Measurements from ENCODE around the gene PPIL1.
"Not testable (repeated sequence)": the region's sequence is repeated elsewhere in the genome, so short reads cannot be mapped to it uniquely, and the experiment has no call there.

Gene PPIL1

DNA sequence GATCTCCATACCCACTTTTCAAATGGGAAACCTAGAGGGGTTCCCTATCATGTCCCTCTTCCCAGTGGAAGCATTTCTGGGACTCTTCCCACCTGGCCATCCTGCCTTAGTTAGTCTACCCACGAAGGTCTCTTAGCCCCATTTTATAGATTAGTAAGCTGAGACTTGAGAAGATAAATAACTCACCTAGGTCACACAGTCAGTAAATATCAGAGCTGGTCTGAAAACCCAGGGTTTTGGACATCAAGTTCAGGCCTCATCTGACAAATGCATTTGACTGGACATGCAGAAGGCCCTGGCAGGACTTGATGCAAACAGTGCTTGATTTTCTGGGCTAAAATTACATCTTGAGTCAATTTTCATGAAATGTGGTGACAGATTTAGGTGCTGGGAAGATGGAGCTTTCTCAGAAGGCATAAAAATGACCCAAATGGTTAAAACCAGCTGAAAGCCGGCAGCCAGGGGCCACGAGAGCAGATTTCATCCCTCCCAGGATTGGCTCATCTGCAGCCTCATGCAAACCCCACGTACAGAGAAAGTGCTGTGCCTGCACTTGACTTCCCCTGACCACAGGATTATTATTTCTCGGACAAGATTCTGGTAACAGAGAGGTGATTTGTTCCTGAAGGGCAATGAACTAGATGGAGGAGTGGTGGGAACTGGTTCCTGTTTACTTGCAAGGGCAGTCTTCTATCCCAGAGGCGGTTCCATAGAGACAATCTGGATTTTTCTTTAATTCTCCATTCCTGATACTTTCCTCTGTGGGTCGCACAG, 58.5 kb downstream of the PPIL1 start:
- H3K27ac ChIP-seq: no peak overlapping the region
- TF ChIP-seq, protein P1, sequence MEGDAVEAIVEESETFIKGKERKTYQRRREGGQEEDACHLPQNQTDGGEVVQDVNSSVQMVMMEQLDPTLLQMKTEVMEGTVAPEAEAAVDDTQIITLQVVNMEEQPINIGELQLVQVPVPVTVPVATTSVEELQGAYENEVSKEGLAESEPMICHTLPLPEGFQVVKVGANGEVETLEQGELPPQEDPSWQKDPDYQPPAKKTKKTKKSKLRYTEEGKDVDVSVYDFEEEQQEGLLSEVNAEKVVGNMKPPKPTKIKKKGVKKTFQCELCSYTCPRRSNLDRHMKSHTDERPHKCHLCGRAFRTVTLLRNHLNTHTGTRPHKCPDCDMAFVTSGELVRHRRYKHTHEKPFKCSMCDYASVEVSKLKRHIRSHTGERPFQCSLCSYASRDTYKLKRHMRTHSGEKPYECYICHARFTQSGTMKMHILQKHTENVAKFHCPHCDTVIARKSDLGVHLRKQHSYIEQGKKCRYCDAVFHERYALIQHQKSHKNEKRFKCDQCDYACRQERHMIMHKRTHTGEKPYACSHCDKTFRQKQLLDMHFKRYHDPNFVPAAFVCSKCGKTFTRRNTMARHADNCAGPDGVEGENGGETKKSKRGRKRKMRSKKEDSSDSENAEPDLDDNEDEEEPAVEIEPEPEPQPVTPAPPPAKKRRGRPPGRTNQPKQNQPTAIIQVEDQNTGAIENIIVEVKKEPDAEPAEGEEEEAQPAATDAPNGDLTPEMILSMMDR (conservative IDR thresholded peaks at IDR 0.05): no peak

DNA sequence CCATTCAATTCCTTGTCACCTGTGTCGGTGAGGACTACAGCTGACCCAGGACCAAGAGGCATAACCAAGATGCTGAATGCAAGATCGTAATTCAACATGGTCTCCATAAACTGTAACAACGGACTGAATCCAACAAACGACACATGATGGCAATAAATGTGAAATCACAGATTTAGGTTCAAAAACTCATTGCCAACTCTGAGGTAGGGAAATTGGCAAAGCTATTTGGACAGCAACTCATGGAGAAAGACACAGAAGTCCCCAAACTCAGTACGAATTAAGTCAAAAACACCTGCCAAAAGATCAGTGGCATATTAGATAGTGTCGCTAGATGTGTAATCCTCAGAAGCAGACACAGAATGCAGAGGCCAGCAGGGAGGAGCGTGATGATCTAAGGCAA, 60.4 kb downstream of the PPIL1 start:
- TF ChIP-seq, protein P1 (conservative IDR thresholded peaks at IDR 0.05): no peak
- H3K27ac ChIP-seq: no peak overlapping the region

DNA sequence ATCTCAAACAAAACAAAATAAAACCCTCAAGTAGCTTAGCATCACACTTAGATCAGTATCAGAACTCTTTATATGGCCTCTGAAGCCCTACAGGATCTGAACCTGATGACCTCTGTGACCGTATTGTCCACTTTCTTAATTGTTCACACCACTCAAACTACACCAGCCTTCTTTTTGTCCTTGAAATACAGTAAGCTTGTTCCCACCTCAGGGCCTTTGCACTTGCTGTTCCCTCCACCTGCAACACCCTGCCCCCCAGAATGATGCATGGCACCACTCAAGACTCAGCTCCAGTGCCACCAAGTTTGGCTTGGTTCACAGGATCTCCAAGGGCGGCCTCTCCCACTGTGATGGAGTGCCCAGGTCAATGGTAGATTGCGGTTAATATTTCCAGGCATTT, 61.1 kb downstream of the PPIL1 start:
- H3K27ac ChIP-seq: no peak overlapping the region
- TF ChIP-seq, protein P1 (conservative IDR thresholded peaks at IDR 0.05): no peak

DNA sequence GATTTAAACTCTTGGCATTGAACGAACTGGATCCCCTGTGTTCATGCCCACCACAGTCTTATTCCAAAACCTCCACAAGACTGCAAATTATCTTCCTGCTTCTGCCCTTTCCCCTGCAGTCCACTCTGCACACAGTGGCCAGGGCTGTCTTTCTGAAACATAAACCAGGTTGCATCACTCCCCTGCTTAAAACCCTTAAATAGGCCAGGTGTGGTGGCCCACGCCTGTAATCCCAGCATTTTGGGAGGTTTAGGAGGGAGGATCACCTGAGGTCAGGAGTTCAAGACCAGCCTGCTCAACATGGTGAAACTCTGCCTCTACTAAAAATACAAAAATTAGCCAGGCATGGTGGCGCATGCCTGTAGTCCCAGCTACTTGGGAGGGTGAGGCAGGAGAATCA, 61.6 kb downstream of the PPIL1 start:
- H3K27ac ChIP-seq: not testable (repeated sequence)

DNA sequence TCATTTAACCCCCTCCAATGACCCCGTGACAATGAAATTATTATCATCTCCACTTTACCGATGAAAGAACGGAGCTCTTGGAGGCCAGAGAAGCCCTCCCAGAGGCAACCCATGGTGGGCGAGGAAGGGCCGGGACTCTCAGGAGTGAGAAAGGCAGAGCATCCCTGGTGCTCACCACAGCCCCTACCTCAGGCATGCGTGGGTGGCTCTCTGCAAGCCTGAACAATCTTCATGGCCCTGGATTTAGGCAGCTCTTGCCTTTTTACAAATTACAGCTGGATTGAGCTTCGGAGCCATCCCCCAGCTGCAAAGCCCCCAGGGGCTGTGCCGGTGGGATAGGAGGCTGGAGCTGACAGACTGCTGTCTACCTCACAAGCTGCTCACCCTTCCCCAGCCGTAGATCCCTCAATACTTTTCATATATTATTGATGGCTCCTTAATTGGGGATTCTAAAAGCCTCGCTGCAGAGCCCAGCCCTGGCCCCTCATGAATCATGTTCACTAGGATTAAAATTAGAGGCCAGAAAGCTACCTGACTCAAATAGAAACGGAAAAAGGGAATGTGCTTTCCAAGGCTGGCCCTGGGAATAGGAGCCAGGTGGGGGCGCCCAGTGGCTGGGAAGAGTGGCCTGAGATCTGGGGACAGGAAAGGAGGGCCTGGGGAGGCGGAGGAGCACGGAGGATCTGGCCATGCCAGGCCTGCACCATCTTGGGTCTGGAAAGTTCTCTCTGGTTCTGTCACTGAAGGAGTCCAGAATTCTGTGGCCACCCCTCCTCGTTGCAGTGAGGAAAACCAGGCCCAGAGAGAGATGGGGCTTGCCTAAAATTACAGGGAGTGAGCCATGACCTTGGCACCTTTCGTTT, 64.4 kb downstream of the PPIL1 start:
- no peak overlapping the region for H3K27ac ChIP-seq
- TF ChIP-seq, protein P1 (conservative IDR thresholded peaks at IDR 0.05): no peak

DNA sequence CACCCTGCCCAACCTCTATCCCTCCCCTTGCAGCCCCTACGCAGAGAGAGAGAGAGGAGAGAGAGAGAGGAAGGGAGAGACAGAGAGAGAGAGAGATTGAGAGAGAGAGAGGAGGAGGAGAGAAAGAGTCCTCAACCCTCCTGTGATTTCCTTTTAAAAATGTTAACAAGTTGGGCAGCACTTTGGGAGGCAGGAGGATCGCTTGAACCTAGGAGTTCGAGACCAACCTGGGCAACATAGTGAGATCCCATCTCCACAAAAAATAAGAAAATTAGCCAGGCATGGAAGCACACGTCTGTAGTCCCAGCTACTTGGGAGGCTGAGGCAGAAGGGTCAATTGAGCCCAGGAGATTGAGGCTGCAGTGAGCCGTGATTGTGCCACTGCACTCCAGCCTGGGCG, 65.4 kb downstream of the PPIL1 start:
- TF ChIP-seq, protein P1 (conservative IDR thresholded peaks at IDR 0.05): no peak

DNA sequence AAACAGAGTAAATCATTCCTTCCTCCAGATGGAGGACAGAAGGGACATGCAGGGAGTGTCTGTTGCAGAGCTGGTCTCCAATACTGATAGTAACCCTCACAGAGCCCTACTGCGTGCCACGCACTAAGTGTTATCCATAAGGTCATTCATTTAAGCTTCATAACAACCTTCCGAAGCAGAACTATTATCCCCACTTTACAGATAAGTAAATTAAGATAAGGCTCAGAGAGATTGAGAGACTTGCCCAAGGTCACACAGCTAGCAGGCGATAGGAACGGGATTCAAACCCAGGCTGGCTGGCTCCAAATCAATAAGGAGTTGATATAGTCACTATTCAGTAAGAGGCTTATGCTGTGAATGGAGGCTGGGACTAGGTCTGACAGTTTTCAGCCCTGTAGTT, 66.0 kb downstream of the PPIL1 start:
- TF ChIP-seq, protein P1 (conservative IDR thresholded peaks at IDR 0.05): no peak

More for the DNA sequence above, 65.4 kb downstream of the PPIL1 start:
- H3K27ac ChIP-seq: no peak overlapping the region

More for the DNA sequence above, 66.0 kb downstream of the PPIL1 start:
- H3K27ac ChIP-seq: no peak overlapping the region

All from VCaP (cell line).